Heart left ventricle (tissue), 16 donors: ENCODE results near the gene PARD3. TPM values are rescaled to one million over a fixed set of nuclear protein-coding genes. Genes with fewer than 3 reads are reported as not detected.

Experiments
- ATAC-seq, 4 donors: fragments of 200-7000 bp; cut with Tn5 transposase; one replicate each; pipeline ENCODE4 v1.9.1; 2020 to 2022; ENCODE audit warnings: moderate library complexity in 4 of 4, mild to moderate bottlenecking in 3 of 4, moderate number of reproducible peaks in 1 of 4
- DNase-seq, 5 donors: peaks; one replicate each; pipeline ENCODE4 v3.0.0-alpha.2; 2020
- H3K27ac ChIP-seq, 12 donors: fragments of 200-600 bp; sonication (generic) in 4 of 12; one replicate each; pipeline versions ENCODE4 v1.5.0 to v1.8.0; 2016 to 2022; ENCODE audit warnings: mild to moderate bottlenecking in 2 of 12
- H3K27me3 ChIP-seq, 9 donors: fragments of 200-600 bp; sonication (generic) in 2 of 9; one replicate each; pipeline versions ENCODE4 v1.5.1 to v1.8.0; 2016 to 2022; ENCODE audit warnings: mild to moderate bottlenecking in 3 of 9
- H3K36me3 ChIP-seq, 9 donors: fragments of 200-600 bp; sonication (generic) in 2 of 9; one replicate each; pipeline versions ENCODE4 v1.5.0 to v1.8.0; 2018 to 2022; ENCODE audit warnings: mild to moderate bottlenecking in 2 of 9
- H3K4me1 ChIP-seq, 12 donors: fragments of 200-600 bp; sonication (generic) in 4 of 12; one replicate each; pipeline versions ENCODE4 v1.5.0 to v1.8.0; 2016 to 2022; ENCODE audit warnings: mild to moderate bottlenecking in 3 of 12
- H3K4me3 ChIP-seq, 12 donors: fragments of 200-600 bp; sonication (generic) in 4 of 12; one replicate each; pipeline versions ENCODE4 v1.5.0 to v1.8.0; 2017 to 2022; ENCODE audit warnings: mild to moderate bottlenecking in 9 of 12, moderate library complexity in 4 of 12
- H3K9me3 ChIP-seq, 12 donors: fragments of 200-600 bp; sonication (generic) in 4 of 12; one replicate each; pipeline versions ENCODE4 v1.5.0 to v1.8.0; 2016 to 2022; ENCODE audit warnings: mild to moderate bottlenecking in 1 of 12
- POLR2A ChIP-seq, 2 donors: fragments of 450-650 bp; IDR thresholded peaks; one replicate each; pipeline ENCODE4 v1.6.1; 2017; ENCODE audit warnings: antibody characterized with exemption in 2 of 2, mild to moderate bottlenecking in 2 of 2, moderate library complexity in 2 of 2
- WGBS, 4 donors: extraction: QIAGEN DNeasy Blood & Tissue Kit in 2 of 4; methylation state at CpG; one replicate each; pipeline versions ENCODE4 v1.1.5 to v1.1.7; 2013 to 2018; 5-methylcytosine and 5-hydroxymethylcytosine counted together
- intact Hi-C, 10 donors: fragments of 100-400 bp; cut with DNase I; formaldehyde crosslinking; loops; one replicate each; pipeline versions ENCODE4 v1.11.1 to v1.14.2; 2022
- polyA plus RNA-seq, 2 donors: library from polyadenylated mRNA; stranded (reverse); fragments of 200-250 nt; gene quantifications; one replicate each; pipeline ENCODE4 v1.2.3, GENCODE V29; 2013
- total RNA-seq, 9 donors: library from RNA; depleted of rRNA in 2 of 9; stranded (reverse); fragments of >200 nt in 2 of 9; fragmentation: NEBNext Ultra II Directional in 3 of 9; extraction: Animal tissue kit (Norgen Biotek cat#: 25700) in 3 of 9; gene quantifications; one replicate each; pipeline versions ENCODE4 v1.1.0 to v1.2.4, GENCODE V29; 2016 to 2023
- TF ChIP-seq, protein P1 (sequence below), 12 donors: fragments of 200-600 bp; sonication (generic) in 4 of 12; IDR thresholded peaks; one replicate each; pipeline versions ENCODE4 v1.5.0 to v1.8.0; 2018 to 2022; ENCODE audit warnings: antibody characterized with exemption in 12 of 12, mild to moderate bottlenecking in 5 of 12
- donor health status: ischemic (EF 13 %, LVEDD 7.1; RV severe dilation, severe dysfunction).
- donor health status: healthy with polysubstance abuse.
- donor health status: DM: no; HTN: yes; CAD: no.
- donor health status: DM: no; HTN: no; CAD: no.
- donor health status: ischemic (EF 25% LVEDD 6.9; RV normal size, moderate dysfunction).
- donor health status: ischemic (EF 25% LVEDD 5.7; RV mildly dilated, moderate dysfunction).
- donor health status: healthy.
- donor health status: DM: yes; HTN: yes; CAD: no.
- donor health status: ischemic (EF 35%, LVEDD 5.7; RV mildly dilated, moderate dysfunction).
- donor health status: nonischemic (EF 11% LVEDD 7.7; RV severe dilation, severe dysfunction).
- donor health status: DM: yes; HTN: yes; CAD: no.
- donor health status: PGD.
- donor health status: ischemic (EF 29% LVEDD 5.4; RV normal size, mild dysfunction).
- donor health status: nonischemic (EF 23%, LVEDD 6.1; RV moderate dilation, normal function).

Gene PARD3
- total and polyA plus RNA-seq, 11 donors = 24.8 to 69.7 (median 33.1) TPM

DNA sequence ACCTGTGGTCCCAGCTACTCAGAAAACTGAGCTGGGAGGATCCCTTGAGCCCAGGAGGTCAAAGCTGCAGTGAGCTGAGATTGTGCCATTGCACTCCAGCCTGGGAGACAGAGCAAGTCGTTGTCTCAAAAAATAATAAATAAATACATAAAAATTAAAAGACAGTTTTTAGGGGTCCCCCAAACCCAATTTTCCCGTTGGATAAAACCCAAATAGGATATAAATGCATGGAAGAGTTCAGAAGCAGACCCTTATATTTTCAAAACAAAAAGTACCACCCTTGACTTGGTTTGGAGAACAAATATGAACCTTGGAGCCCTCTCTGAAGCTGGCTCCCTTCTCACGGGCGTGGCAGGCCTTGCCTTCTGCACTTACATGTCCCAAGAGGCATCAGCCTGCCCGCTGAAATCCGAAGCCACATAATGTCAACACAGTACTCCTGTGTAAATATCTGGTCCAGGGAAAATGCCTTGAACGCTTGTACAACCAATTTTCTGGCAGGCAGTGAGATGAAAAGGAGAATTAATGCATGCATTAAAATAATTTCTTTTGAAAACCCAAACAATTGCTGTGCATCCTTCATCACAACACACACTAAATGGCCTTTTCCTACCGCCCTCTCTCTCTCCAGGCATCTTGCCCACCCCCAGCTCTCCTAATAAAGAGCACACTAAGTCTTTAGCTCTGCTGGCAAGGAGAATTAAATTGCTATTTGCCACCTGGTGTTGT lies 46.4 kb upstream of the PARD3 start:
- Histone ChIP-seq H3K36me3 (no peaks in the 10 kb centered on the region), H3K4me3 (no peak overlapping the region), H3K4me1 (peaks cover 0 to 13% (median 0%) of the 10 kb centered on the region in 12 donors), H3K9me3 (no peaks in the 10 kb centered on the region), H3K27me3 (peaks cover 0 to 7% (median 0%) of the 10 kb centered on the region in 9 donors), H3K27ac (no peak overlapping the region)
- intact Hi-C loops = no loop called here
- no peak for TF ChIP-seq POLR2A (IDR thresholded peaks at IDR 0.05)
- 67 to 78% (median 69%) methylated on average over 8 of the region's 8 CpGs for WGBS, 4 donors
- DNase-seq (peak in 2 of 5 donors; percentile 38 to 61), ATAC-seq (no peak)

DNA sequence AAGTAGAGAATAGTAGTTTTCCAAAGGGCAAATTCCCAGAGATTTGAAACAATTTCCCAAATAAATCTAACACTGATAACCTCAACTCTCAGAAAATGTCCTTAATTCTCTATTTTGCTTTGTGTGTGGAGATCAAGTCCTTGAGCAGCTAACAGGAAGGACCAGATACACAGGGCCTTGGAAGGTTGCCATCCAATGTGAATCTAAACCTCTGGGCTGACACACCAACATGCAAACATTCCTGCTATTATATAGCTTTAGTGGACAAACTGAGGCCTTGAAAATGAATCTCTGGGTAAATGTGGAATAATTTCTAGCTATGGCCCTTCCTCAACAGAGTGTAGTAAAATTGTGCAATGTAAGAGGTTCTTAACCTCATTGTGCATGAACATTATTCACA lies 44.1 kb upstream of the PARD3 start:
- ATAC-seq (no peak), DNase-seq (no peak)
- Histone ChIP-seq H3K36me3 (no peaks in the 10 kb centered on the region), H3K9me3 (no peaks in the 10 kb centered on the region), H3K4me1 (peaks cover 0 to 10% (median 0%) of the 10 kb centered on the region in 12 donors), H3K27ac (no peak overlapping the region), H3K27me3 (peaks cover 0 to 13% (median 0%) of the 10 kb centered on the region in 9 donors), H3K4me3 (no peak overlapping the region)
- TF ChIP-seq, protein P1, sequence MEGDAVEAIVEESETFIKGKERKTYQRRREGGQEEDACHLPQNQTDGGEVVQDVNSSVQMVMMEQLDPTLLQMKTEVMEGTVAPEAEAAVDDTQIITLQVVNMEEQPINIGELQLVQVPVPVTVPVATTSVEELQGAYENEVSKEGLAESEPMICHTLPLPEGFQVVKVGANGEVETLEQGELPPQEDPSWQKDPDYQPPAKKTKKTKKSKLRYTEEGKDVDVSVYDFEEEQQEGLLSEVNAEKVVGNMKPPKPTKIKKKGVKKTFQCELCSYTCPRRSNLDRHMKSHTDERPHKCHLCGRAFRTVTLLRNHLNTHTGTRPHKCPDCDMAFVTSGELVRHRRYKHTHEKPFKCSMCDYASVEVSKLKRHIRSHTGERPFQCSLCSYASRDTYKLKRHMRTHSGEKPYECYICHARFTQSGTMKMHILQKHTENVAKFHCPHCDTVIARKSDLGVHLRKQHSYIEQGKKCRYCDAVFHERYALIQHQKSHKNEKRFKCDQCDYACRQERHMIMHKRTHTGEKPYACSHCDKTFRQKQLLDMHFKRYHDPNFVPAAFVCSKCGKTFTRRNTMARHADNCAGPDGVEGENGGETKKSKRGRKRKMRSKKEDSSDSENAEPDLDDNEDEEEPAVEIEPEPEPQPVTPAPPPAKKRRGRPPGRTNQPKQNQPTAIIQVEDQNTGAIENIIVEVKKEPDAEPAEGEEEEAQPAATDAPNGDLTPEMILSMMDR (IDR thresholded peaks at IDR 0.05) = no peak
- TF ChIP-seq POLR2A (IDR thresholded peaks at IDR 0.05) = no peak
- intact Hi-C loops = no loop called here

DNA sequence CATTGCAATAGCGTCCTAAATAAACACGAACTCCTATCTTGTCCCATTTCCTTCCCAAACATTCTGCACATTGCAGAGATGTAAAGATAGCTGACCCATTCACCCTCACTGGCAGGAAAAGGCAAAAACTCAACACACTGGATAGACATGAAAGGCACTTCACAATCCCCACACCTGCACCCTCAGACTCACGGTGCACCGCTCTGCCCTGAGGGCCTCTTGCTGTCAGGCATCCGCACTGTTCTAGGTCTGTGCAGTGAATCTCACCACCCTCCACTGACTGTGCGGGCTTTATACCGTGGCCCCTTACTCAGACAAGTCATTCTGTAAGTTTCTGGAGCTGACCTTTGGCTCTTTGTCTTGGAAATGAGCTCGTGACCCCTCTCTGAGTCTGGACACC lies 42.9 kb upstream of the PARD3 start:
- DNase-seq (no peak), ATAC-seq (no peak)
- Histone ChIP-seq H3K4me3 (no peak overlapping the region), H3K9me3 (no peaks in the 10 kb centered on the region), H3K27ac (no peak overlapping the region), H3K36me3 (no peaks in the 10 kb centered on the region), H3K4me1 (peaks cover 0 to 8% (median 0%) of the 10 kb centered on the region in 12 donors), H3K27me3 (peaks cover 0 to 13% (median 0%) of the 10 kb centered on the region in 9 donors)
- 73 to 82% (median 78%) methylated on average over 8 of the region's 8 CpGs for WGBS, 4 donors
- intact Hi-C loops = no loop called here
- no peak for TF ChIP-seq POLR2A (IDR thresholded peaks at IDR 0.05)

DNA sequence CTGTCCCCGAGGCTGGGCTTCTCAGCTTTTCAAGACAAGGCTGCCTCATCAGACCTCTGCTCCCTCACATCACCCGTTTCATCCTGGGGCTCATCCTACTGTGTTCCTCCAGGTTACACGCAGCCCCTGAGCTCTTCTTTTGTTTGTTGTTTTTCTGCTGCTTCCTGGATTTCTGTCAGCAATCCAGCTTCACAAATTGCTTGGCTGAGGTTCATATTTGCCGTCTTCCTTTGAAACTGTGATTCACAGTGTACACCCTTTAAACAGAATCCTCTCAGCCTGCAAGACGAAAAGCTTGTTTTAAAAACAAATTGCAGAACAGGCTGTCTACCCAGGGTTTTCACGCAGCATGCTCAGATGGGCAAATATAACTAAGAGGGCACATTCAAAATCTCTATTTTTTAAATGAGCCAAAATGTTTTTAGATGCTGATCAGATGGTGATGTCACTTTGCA lies 39.1 kb upstream of the PARD3 start:
- H3K4me1 ChIP-seq = peaks cover 0 to 4% (median 0%) of the 10 kb centered on the region in 12 donors
- intact Hi-C loops = loop anchor here in 1 of 10 donors (5.0 kb wide), 1 partner anchor 83 kb away; no protein-coding TSS in a partner anchor
- H3K27me3 ChIP-seq = peaks cover 0 to 13% (median 0%) of the 10 kb centered on the region in 9 donors
- TF ChIP-seq, protein P1 (IDR thresholded peaks at IDR 0.05) = no peak
- TF ChIP-seq POLR2A (IDR thresholded peaks at IDR 0.05) = no peak
- H3K4me3 ChIP-seq = no peak overlapping the region
- ATAC-seq (peak in 1 of 4 donors; percentile 39), DNase-seq (no peak)
- no peaks in the 10 kb centered on the region for H3K36me3 ChIP-seq
- no peak overlapping the region for H3K27ac ChIP-seq
- WGBS, 4 donors = 32 to 45% (median 37%) methylated on average over 6 of the region's 6 CpGs
- no peaks in the 10 kb centered on the region for H3K9me3 ChIP-seq

DNA sequence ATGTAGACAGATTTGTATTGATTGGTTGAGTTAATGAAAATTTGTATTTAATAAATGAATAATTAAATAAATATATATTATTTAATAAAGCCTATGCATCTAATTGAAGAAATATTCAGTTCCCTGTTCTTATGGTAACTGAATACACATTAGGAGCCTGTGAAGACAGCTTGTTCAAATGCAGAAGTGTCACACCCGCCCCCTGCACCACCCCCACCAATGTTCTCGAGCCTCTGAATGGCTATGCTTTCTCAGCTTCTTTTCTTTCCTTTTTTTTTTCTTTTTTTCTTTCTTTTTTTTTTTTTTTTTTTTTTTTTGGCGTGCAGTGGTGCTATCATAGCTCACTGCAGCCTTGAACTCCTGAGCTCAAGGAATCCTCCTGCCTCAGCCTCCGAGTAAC lies 38.3 kb upstream of the PARD3 start:
- intact Hi-C loops = loop anchor here in 1 of 10 donors (5.0 kb wide), 1 partner anchor 84 kb away; no protein-coding TSS in a partner anchor

More for the DNA sequence above, 38.3 kb upstream of the PARD3 start:
- Histone ChIP-seq H3K27ac (no peak overlapping the region), H3K36me3 (no peaks in the 10 kb centered on the region), H3K27me3 (peaks cover 0 to 13% (median 0%) of the 10 kb centered on the region in 9 donors), H3K4me1 (peaks cover 0 to 4% (median 0%) of the 10 kb centered on the region in 12 donors), H3K9me3 (no peaks in the 10 kb centered on the region), H3K4me3 (no peak overlapping the region)
- TF ChIP-seq, protein P1 (IDR thresholded peaks at IDR 0.05) = no peak
- TF ChIP-seq POLR2A (IDR thresholded peaks at IDR 0.05) = no peak
- DNase-seq = no peak
- ATAC-seq = no peak
- 84 to 95% (median 87%) methylated on average over 4 of the region's 4 CpGs for WGBS, 4 donors
